22Rv1 (cell line): ENCODE results near the gene HTR6.

Experiments
- ZFX ChIP-seq: fragments of 450-650 bp; IDR thresholded peaks from 2 replicates; pipeline ENCODE4 v1.6.1; 2017; ENCODE audit warnings: antibody characterized with exemption, borderline replicate concordance
- TF ChIP-seq, protein P1 (sequence below): fragments of 450-650 bp; IDR thresholded peaks from 2 replicates; pipeline ENCODE4 v1.5.1; 2017; ENCODE audit warnings: mild to moderate bottlenecking

DNA sequence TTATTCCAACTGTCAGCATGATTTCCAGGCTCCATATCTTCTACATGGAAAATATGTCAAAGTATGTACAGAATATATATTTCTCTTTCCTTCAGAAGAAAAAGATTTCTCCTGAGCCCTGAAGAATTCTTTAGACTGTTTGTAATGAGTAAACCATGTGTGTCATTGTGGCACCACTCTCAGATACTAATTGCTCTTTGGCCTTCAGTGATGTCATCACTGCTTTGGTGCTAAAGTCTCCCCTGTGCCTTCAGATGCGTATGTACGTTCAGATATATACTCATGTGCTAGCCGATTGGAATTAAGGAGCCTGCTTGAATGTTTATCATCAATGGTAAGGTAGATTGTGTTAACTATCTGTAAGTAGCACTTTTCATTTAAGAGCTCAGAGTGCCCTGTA lies 41.2 kb upstream of the HTR6 start:
- no peak for TF ChIP-seq ZFX
- TF ChIP-seq, protein P1, sequence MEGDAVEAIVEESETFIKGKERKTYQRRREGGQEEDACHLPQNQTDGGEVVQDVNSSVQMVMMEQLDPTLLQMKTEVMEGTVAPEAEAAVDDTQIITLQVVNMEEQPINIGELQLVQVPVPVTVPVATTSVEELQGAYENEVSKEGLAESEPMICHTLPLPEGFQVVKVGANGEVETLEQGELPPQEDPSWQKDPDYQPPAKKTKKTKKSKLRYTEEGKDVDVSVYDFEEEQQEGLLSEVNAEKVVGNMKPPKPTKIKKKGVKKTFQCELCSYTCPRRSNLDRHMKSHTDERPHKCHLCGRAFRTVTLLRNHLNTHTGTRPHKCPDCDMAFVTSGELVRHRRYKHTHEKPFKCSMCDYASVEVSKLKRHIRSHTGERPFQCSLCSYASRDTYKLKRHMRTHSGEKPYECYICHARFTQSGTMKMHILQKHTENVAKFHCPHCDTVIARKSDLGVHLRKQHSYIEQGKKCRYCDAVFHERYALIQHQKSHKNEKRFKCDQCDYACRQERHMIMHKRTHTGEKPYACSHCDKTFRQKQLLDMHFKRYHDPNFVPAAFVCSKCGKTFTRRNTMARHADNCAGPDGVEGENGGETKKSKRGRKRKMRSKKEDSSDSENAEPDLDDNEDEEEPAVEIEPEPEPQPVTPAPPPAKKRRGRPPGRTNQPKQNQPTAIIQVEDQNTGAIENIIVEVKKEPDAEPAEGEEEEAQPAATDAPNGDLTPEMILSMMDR: no peak
